ENCODE results near the gene FBXL3.

The FBXL3 gene

GRCh38 chr13:77026861-77027621, at the start of gene FBXL3:
FBXL3 (minus strand) TSS chr13:77027159; CDS start chr13:77021860, 5,299 bp downstream.
- DNase-seq, result peak; percentile 80 to 82

- no peak for DNase-seq
Observed at GRCh38 chr13:77067519-77067918, 40.6 kb upstream of the FBXL3 start.

- no peak for DNase-seq
Observed at GRCh38 chr13:77065461-77066147, 38.6 kb upstream of the FBXL3 start.

GRCh38 chr13:77062097-77062496, 35.1 kb upstream of the FBXL3 start:
- DNase-seq, result no peak

GRCh38 chr13:77061362-77061761, 34.4 kb upstream of the FBXL3 start:
- no peak for DNase-seq

GRCh38 chr13:77056886-77057285, 29.9 kb upstream of the FBXL3 start:
- no peak for DNase-seq

GRCh38 chr13:77056382-77056781, 29.4 kb upstream of the FBXL3 start:
- DNase-seq, result no peak

GRCh38 chr13:77055158-77055557, 28.2 kb upstream of the FBXL3 start:
- DNase-seq, result no peak

- DNase-seq, result no peak
Observed at GRCh38 chr13:77053192-77053591, 26.2 kb upstream of the FBXL3 start.

GRCh38 chr13:77048681-77049080, 21.7 kb upstream of the FBXL3 start:
- DNase-seq, result no peak

- no peak for DNase-seq
Observed at GRCh38 chr13:77047649-77048343, 20.8 kb upstream of the FBXL3 start.

- no peak for DNase-seq
Observed at GRCh38 chr13:77042566-77043177, 15.7 kb upstream of the FBXL3 start.

- no peak for DNase-seq
Observed at GRCh38 chr13:77040835-77041234, 13.9 kb upstream of the FBXL3 start.

- DNase-seq, result no peak
Observed at GRCh38 chr13:77040076-77040475, 13.1 kb upstream of the FBXL3 start.

GRCh38 chr13:77038907-77039480, 12.0 kb upstream of the FBXL3 start:
- DNase-seq, result no peak

- no peak for DNase-seq
Observed at GRCh38 chr13:77036279-77036678, 9.3 kb upstream of the FBXL3 start.

- DNase-seq, result no peak
Observed at GRCh38 chr13:77034881-77035280, 7.9 kb upstream of the FBXL3 start.

GRCh38 chr13:77033717-77034302, 6.9 kb upstream of the FBXL3 start:
- DNase-seq, result no peak

GRCh38 chr13:77031656-77032243, 4.8 kb upstream of the FBXL3 start:
- DNase-seq, result no peak

- no peak for DNase-seq
Observed at GRCh38 chr13:77029436-77029835, 2.5 kb upstream of the FBXL3 start.

- DNase-seq, result no peak
Observed at GRCh38 chr13:77028202-77028601, 1.2 kb upstream of the FBXL3 start.

GRCh38 chr13:77026255-77026860, 601 bp downstream of the FBXL3 start:
- DNase-seq, result peak; percentile 54 to 79

Data from NCI-H187 (cell line).